HepG2 (cell line): ENCODE results near the gene JDP2. TPM values are rescaled to one million over a fixed set of nuclear protein-coding genes. Genes with fewer than 3 reads are reported as not detected.

Experiments used
- AHR ChIP-seq: IDR thresholded peaks from 2 replicates; pipeline ENCODE4 v1.6.1; 2018; ENCODE audit warnings: missing genetic modification reagents, missing compliant biosample characterization
- CERS6 ChIP-seq: sonication (generic); formaldehyde crosslinking; IDR thresholded peaks from 2 replicates; pipeline ENCODE4 v1.5.0; 2020; ENCODE audit warnings: missing genetic modification reagents
- EHMT2 ChIP-seq: fragments of 200-600 bp; sonication (generic); IDR thresholded peaks from 2 replicates; pipeline ENCODE4 v1.7.0; 2017; ENCODE audit warnings: antibody characterized with exemption, low read depth, low read length, borderline replicate concordance
- GLMP ChIP-seq: sonication (generic); formaldehyde crosslinking; IDR thresholded peaks from 2 replicates; pipeline ENCODE4 v1.9.0; 2021; ENCODE audit warnings: missing genetic modification reagents, mild to moderate bottlenecking, borderline replicate concordance
- HNF1B ChIP-seq: sonication (generic); formaldehyde crosslinking; IDR thresholded peaks from 2 replicates; pipeline ENCODE4 v1.5.1; 2020; ENCODE audit warnings: mild to moderate bottlenecking, moderate library complexity, missing genetic modification reagents
- HNF4A ChIP-seq: sonication (generic); formaldehyde crosslinking; IDR thresholded peaks from 2 replicates; pipeline ENCODE4 v1.4.0; 2020; ENCODE audit warnings: missing genetic modification reagents
- MYNN ChIP-seq: sonication (generic); formaldehyde crosslinking; IDR thresholded peaks from 2 replicates; pipeline ENCODE4 v1.4.0; 2020; ENCODE audit warnings: mild to moderate bottlenecking, low read depth, missing genetic modification reagents
- SP5 ChIP-seq: IDR thresholded peaks from 2 replicates; pipeline ENCODE4 v1.6.1; 2016; ENCODE audit warnings: low read depth, borderline replicate concordance
- TFAP4 ChIP-seq: sonication (generic); IDR thresholded peaks from 2 replicates; pipeline ENCODE4 v1.6.1; 2016; ENCODE audit warnings: low read depth, borderline replicate concordance
- TIGD3 ChIP-seq: sonication (generic); formaldehyde crosslinking; IDR thresholded peaks from 2 replicates; pipeline ENCODE4 v1.5.1; 2020; ENCODE audit warnings: mild to moderate bottlenecking, missing genetic modification reagents, borderline replicate concordance
- ZBTB21 ChIP-seq: sonication (generic); formaldehyde crosslinking; IDR thresholded peaks from 2 replicates; pipeline ENCODE4 v1.4.0; 2020; ENCODE audit warnings: missing genetic modification reagents
- ZGPAT ChIP-seq: IDR thresholded peaks from 2 replicates; pipeline ENCODE4 v1.6.1; 2016; ENCODE audit warnings: mild to moderate bottlenecking
- ZNF414 ChIP-seq: sonication (generic); formaldehyde crosslinking; IDR thresholded peaks from 2 replicates; pipeline ENCODE4 v1.5.0; 2020; ENCODE audit warnings: missing genetic modification reagents
- ZNF790 ChIP-seq: sonication (generic); formaldehyde crosslinking; IDR thresholded peaks from 2 replicates; pipeline ENCODE4 v1.8.0; 2022; ENCODE audit warnings: missing genetic modification reagents, mild to moderate bottlenecking, borderline replicate concordance
- polyA plus RNA-seq, 8 experiments: library from polyadenylated mRNA; depleted of rRNA in 3 of 8; stranded (reverse) in 7 of 8; unstranded in 1 of 8; fragments of >200 nt; fragmentation: Illumina TruSeq in 4 of 8; extraction: Trizol in 4 of 8; gene quantifications; 2 replicates each; pipeline versions ENCODE4 v1.2.1 to v1.2.3, GENCODE V29; 2011 to 2016; ENCODE audit warnings: low read depth in 4 of 8, missing spikeins in 1 of 8, mixed read lengths in 1 of 8; ENCODE audit not compliant: insufficient read depth in 1 of 8
- total RNA-seq, 5 experiments: library from RNA; depleted of rRNA; stranded (reverse); fragments of >200 nt; fragmentation: Illumina TruSeq; extraction: Trizol; gene quantifications; 2 replicates each; pipeline ENCODE4 v1.2.3, GENCODE V29; 2016; ENCODE audit warnings: low read depth in 1 of 5

The JDP2 gene
- total and polyA plus RNA-seq, 2 of the 13 experiments (the other 11 are each of a cell fraction or from before 2014, with no cell fraction given): 8.0 to 8.9 TPM

GRCh38 chr14:75427126-75427481 is 718 bp upstream of the JDP2 start (continued):
- TF ChIP-seq HNF1B (CRISPR knock-in tag): peak; percentile 7; the same call in 1 of the 2 replicates
- no peak for TF ChIP-seq ZBTB21 (CRISPR knock-in tag)
- TF ChIP-seq SP5 (CRISPR knock-in tag): no peak
- TF ChIP-seq EHMT2: no peak
- TF ChIP-seq MYNN (CRISPR knock-in tag): no peak
- TF ChIP-seq ZNF414 (CRISPR knock-in tag): peak; percentile 9; the same call in 1 of the 2 replicates
- TF ChIP-seq TIGD3: no peak
- peak; percentile 24; the same call in 1 of the 2 replicates for TF ChIP-seq HNF4A (CRISPR knock-in tag)
- TF ChIP-seq ZGPAT: no peak
- TF ChIP-seq CERS6 (CRISPR knock-in tag): peak; percentile 75; the same call in 1 of the 2 replicates
- TF ChIP-seq AHR (CRISPR knock-in tag): 0 out of 2 replicates have a peak, but pooled peaks have one; percentile 15
- TF ChIP-seq TFAP4: no peak
- TF ChIP-seq ZNF790: 0 out of 2 replicates have a peak, but pooled peaks have one; percentile 7
- no peak for TF ChIP-seq GLMP
